ENCODE data around the gene SLC13A4.
"Not testable (repeated sequence)": the region's sequence is repeated elsewhere in the genome, so short reads cannot be mapped to it uniquely, and the experiment has no call there.

SLC13A4 gene

DNA sequence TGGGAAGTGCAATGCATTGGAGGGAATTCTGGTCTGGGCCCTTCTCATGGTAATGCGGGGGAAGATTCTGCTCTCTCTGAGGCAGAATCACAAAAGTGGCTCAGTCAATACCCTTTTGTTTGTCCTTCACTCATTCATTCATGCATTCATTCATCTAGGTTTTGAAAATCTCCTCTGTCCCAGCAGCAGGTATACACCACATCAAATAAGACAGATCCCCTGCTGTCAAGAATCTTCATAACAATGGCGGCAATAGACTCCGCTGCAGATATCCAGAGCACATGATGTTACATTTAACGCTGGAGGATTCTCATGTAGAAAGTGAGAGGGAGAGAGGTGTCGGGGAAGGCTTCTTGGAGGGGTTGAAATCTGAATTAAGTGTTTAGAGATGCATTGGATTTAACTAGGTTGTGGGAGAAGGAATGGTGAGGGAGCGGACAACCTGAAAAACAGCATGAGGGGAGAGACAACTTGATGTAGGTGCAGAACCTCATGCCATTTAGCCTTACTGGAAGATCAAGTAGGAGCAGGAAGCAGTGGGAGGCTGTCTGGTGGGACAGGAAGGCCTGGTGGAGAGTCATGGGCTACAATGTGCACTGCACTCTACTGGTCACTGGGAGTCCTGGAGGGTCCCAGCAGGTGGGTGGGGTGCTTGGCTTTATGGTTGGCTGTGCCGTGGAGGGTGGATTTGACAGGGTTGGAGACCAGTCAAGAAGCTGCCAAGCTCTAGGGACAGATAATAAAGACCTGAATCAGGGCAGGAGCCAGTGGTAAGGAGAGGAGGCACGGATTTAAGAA lies 25.8 kb upstream of the SLC13A4 start:
- DNase-seq (ENCODE audit: low read depth in 2 of 2): no peak

DNA sequence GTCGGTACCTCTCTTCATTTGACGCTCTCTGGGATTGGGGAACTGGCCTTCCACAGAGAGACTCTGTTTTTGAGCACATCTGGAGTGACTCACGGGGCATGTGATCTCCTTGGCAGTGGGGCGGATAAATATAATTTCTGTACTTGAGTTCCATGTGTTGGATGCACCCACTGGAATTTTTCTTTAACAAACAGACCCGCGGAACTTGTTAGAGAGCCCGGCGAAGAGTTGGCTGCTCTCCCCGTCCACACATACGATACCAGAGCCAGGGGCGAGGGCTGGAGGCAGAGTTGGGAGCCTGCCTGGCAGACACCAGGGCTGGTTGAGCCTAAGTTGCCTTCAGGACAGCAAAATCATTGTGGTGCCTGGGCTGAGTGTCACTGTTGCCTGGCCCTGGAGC lies 20.8 kb upstream of the SLC13A4 start, which contains the start of gene FAM180A:
FAM180A (minus strand) TSS at position 44 of the 400 bp plus-strand sequence. CDS start 233 bp downstream, outside the sequence.
- no peak for DNase-seq (ENCODE audit: low read depth in 2 of 2)

DNA sequence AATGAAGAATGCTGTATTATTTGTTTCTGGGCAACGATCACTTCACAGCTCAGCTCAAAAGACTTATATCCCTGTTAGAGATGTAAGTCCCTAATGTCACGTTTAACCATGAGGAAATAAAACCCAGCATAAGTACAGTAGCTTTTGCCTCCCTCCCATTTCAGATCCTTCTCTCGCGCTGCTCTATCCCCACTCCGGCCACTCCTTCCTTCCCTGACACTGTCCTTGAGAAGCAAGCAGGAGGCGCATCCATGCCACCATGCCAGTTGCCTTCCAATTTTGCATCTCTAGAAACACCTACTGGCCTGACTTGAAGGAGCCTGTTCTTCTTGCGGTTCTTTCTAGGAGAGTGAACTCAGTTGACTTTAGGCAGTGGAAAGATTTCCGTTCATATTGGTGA lies 19.4 kb upstream of the SLC13A4 start:
- DNase-seq (ENCODE audit: low read depth in 2 of 2): no peak

DNA sequence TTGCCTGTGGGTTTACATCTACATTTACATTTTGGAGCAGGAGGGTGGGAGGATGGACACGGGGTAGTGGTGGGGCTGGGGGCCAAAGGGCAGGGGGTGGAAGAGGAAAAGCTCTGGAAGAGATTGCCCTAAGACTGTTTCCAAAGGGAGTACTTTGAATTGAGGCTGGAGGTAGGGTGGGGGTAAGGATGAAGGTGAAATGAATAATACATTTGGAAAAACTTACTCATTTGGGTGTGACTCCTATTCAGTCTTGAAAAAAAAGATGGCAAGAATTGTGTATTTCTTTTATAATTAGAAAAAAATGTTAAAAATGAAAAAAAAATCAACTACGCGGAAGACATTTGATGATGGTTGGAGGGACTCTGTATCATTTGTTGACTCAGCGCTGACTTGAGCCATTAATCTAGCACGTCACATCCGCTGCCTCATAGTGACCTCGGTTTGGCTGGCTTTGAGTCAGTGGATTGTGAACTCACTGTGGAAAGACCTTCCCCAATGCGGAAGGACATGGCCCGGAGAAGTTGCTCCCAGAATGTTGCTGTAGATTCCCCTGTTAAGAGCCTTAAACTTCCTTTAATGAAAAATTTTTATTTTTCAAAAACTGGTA lies 17.8 kb upstream of the SLC13A4 start:
- DNase-seq (ENCODE audit: low read depth in 2 of 2): no peak

DNA sequence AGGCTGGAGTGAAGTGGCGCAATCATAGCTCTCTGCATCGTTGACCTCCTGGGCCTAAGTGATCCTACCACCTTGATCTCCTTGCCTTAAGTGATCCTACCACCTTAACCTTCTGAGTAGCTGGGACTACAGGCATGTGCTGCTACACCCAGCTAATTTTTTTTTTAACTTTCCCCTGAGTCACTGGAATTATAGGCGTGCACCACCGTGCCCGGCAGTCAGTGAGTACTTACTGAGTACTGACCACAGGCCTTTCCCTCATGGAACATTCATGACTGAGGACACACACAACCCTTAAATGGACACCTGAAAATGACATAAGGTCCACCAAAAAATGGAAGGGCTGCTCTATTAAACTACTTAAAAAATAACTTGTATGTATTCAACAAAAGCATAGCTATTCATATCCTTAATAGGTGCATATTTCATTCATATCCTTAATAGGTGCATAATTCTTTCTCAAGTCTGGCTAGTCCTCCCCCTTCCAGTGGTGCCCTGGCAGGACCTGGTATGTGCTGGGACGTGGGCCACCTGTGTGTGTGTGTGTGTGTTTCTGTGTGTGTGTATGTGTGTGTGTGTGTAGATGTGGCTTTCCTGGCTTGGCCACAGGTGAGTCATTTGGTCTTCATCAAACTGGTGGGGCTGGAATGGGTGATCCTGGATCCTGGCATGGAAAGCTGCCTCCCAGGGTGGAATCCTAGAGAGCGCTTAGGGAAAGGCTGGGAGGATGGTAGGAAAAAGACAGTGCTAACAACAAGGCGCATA lies 17.1 kb upstream of the SLC13A4 start:
- no peak for DNase-seq (ENCODE audit: low read depth in 2 of 2)

DNA sequence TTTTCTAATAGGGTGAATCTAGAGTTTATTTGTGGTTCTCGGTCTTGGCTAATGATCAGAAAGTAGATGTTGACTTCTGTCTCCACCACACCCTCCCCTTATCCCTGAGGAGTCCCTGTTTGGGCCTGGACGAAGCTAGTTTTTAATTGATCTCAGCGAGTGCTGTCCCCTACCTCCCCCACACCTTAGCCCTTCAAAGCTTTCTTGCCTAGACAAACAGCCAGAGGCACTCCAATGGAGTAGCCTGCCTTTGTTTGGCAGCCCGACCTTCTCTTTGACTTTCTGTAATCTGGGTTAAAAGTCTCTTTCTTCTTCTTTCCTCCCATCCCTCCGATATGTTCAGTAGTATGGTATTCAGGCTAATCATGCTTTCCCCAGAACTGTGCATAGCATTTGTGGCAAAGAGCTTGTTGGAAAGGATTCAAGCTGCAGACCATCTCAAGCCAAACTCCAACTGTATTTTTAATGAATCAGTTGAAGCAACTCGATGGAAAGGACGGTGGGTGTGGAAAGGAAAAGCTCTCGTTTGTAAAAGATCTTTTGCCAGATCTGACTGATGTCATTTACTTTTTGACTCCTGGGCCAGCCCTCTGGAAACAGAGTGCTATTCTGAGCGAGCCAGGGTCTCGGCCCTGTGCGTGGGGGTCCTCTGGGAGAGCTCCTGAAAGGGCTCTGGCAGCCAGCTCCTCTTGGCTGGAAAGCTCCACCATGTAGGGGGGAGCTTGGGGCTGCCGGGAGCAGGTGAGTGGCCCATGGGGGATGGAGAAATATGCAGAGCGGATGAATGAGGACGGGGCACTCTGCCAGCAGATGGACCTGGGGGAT lies 16.1 kb upstream of the SLC13A4 start:
- DNase-seq (ENCODE audit: low read depth in 2 of 2): no peak

DNA sequence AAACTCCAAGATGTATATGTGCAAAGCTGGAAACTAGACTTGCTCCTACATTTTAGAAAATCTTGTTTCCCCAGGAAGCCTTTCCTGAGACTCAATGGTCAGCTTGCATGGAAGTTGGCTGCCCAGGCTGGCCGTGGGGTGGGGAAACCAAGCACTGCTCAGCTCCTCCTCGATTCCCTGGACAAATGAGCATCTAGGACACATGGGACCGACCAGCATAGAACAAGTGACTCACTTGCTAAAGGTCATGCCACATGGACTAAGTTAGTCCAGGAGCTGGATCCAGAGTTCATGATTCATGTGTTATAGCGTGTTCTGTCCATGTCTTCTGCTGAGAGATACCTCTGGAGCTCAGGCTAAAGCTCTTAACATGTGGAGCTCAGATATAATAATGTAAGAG lies 14.4 kb upstream of the SLC13A4 start:
- no peak for DNase-seq (ENCODE audit: low read depth in 2 of 2)

DNA sequence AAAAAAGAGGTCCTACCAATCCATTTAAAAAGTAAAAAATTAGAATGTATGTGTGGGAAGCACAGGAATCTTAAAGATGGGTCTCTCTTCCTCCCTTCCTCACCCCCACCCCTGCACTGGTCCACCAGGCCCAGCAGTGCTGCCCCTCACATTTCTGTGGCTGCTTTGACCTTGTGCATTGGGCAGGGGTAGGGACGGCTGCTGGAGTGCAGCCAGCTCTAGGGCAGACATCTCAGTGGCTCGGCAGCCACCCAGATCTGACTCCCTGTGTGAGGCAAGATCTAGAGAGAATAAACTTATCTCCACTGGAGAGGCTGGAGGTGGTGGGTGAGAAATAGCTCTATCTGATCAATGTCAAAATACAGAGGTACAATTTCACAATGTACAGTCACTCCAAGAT lies 13.9 kb upstream of the SLC13A4 start:
- DNase-seq (ENCODE audit: low read depth in 2 of 2): no peak

DNA sequence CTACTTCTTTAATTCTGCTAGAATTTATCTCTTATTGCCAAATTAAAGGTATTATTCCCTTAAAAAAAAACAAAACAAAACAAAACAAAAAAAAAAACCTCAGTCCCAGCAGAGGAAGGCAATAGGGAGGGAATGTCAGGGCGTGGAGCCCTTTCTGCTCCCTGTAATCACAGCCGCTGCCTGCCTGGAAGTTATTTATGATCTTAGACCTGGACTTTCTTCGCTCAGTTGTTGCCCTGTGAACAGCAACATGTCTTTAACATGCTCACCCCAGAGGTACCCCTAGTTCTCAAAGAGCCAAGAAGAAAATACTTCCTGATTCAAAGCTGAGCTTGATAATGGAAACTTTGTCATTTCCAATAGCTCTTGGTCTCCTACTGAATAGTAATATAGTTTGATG lies 12.9 kb upstream of the SLC13A4 start:
- DNase-seq (ENCODE audit: low read depth in 2 of 2): no peak

DNA sequence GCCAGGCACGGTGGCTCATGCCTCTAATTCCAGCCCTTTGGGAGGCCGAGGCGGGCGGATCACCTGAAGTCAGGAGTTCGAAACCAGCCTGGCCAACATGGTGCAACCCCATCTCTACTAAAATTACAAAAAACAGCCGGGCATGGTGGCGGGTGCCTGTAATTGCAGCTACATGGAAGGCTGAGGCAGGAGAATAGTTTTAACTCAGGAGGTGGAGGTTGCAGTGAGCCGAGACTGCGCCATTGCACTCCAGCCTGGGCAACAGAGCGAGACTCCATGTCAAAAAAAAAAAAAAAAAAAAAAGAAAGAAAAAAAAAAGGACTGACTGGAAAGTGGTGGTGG lies 9.3 kb upstream of the SLC13A4 start:
- not testable (repeated sequence) for DNase-seq (ENCODE audit: low read depth in 2 of 2)

DNA sequence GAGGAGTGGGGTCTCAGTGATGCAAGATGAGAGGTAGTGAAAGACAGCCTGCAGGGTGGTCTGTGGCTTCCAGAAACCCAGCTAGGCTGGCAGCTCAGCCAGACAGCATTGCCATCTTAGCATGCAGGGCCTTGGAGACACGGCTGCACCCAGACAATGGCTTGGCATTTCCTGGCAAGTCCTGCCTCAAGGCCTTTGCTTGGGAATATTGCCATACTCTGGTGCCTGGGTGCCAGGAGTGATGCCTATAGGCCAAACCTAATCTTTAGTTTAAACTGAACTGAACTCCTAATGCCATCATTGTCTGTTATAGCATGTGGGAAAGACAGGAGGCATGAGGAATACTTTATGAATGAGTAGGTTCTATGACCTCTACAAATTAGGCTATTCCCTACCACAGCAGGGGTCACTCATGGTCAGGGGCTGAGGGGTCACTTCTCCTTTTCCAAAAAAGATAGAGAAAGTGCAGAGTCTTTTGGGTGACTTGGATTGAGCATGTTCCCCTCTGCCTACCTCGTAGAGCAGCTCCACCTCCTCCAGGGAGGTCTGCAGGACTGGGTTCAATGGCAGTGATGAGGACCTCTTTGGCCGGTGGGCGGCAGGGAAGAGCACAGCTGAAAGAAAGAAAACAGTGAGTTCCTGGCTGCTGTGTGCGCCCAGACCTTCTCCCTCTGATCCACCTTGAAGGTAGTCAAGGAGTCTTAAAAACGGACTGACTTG lies 8.8 kb upstream of the SLC13A4 start:
- DNase-seq (ENCODE audit: low read depth in 2 of 2): no peak

DNA sequence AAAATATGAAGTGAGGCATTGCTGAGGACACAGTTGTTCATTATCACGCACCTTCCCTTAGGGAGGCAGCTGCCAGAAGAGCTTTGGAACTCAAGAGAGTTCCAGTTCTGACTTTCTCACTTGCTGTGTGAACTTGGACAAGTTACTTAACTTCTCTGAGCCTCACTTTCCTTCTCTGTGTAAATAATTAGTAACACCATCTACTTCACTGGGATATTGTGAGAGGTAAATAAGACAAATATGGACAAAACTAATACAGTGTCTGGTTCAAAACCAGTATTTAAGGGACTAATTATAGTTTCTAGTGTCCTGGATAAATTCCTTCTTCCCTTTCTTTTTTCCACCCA lies 6.3 kb upstream of the SLC13A4 start:
- DNase-seq (ENCODE audit: low read depth in 2 of 2): no peak

DNA sequence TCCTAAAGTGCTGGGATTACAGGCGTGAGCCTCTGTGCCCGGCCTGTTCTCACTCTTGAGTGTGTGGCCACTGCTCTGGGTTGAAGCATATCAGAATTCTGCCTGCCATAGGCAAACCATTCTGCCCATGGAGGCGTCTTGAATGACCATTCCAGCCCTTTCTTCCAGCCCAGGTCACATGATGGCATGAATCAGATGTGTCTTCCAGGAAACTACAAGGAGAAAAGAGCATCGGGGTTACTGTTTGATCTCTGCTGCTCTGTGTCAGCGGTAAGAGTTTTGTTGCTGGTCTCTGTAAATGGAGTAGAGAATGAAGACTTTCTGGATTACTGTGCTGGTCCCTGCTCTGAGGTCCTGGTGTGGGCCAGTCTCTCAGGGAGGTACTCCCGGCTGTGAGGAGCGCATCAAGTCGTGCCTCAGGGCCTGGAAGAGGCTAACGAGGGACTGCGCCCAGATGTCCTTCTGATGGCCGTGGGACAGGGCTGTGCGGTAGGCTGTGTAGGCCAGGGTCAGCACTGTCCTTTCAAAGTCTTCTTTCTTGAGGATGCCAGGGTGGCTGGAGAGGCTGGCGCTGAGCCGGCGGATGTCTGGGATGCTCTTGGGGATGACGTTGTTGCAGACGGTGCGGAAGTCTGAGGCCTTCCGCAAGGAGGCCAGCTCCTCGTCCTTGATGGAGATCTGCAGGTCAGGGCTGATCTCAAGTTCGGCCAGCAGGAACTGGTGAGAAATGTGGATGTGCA lies 5.8 kb upstream of the SLC13A4 start:
- DNase-seq (ENCODE audit: low read depth in 2 of 2): no peak

DNA sequence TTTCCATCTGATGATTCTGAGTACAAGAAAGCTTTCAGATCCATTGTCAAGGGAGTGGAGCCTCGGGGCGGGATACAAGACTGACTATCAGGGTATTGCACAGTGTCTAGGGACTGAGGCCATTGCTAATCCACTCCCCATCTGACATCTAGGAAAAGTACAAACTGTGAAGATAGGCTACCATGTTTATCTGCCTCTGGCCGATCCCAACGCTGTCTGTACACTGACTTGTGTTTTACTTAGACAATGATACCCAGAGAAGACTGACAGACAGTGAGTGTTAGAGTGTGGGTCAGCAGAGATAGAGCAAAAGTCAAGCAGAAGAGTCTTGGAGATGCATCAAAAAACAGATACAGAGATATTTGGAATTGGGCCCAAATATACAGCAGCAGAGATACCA lies 3.1 kb upstream of the SLC13A4 start:
- DNase-seq (ENCODE audit: low read depth in 2 of 2): no peak

DNA sequence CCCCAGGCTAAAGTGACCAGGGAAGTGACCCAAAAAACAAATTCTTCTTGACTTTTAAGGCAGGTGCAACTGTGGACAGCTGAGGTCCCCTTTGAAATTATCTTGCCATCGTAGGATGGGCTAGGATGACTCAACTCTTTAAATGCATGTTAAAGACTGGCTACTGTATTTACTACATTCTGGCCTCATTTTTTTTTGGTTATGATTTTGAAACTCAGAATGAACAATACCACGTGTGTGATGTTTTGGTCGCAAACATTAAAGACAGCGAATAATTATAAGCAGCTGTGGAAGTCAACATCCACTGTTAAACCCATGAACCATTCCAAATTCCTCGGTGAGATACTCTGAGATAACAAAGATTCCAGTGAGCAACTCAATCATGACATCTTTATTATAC lies 1.2 kb upstream of the SLC13A4 start:
- DNase-seq (ENCODE audit: low read depth in 2 of 2): no peak

DNA sequence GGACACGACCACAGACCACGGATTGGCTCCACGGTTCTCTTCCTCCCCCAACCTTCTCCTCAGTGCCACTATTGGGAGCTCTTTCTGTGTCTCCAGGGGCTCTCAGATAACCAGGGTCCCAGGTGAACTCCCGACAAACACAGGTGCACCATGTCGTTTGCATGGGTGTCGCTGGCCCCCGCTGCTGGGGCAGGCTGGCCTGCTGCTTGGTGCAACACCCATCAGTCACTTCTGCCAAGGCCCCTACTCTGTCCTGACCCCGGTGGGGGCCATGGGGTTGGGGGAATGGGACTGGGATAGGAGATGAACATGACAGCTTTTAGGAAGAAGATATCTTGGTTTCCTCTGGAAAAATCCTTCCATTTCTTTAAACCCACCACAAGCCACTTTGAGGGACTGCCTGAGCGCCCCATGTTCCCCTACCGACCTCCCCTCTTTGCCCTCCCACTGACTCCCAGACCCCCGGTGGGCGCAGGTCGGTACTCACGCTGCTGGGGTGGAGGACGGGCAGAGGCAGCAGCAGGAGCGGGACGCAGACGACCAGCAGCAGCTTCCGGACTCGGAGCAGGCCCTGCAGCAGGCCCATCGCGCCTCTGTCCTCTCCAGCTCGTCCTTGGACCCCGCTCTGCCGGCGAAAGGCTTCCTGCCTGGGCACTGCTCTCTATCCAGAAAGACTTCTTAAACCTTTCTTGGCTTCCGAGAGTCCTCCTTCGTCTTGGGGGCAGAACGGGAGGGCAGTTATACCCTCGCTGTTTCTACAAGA lies 894 bp downstream of the SLC13A4 start:
- no peak for DNase-seq (ENCODE audit: low read depth in 2 of 2)

DNA sequence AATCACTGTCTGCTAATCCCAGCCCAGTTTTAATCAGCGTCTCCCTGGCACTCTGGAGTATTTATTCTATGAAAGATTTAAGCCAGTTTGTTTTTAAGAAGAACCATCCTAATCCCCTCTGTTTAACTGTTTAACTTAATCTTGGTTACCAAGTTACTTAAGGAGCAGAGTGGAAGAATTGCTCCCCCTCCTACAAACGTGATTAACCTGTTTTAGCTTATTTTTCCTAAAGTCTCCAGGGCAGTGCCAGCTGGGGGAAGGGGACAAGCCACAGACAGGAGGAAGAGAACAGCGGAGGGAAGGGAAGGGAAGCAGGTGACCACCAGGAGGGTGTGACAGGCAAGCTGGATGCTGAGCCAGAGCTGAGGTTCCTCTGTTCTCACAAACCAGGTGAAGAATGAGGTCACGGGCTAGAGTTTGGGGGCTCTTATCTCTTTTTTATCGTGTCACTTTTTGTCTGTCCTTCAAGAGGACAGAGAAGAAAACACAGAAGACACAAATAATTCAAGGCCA lies 1.7 kb downstream of the SLC13A4 start:
- DNase-seq (ENCODE audit: low read depth in 2 of 2): no peak

DNA sequence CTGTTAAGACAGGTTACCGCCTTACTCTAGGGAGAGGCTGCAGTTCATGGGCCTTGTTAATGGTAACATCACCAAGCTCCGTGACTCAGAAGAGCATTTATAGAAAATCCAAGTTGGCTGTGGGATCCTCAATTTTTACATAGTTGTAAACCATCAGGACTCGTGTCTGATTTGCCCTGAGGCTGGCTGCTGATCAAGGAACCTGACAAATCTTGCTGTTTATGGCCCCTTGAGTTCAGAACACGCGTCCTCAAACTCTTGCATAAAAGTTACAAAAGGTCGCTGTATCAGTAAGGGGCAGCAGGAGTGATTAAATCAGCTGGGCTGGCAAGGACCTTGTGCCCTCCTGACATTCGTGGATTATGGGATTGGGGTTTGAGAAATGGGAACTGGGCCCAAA lies 4.6 kb downstream of the SLC13A4 start:
- DNase-seq (ENCODE audit: low read depth in 2 of 2): no peak

DNA sequence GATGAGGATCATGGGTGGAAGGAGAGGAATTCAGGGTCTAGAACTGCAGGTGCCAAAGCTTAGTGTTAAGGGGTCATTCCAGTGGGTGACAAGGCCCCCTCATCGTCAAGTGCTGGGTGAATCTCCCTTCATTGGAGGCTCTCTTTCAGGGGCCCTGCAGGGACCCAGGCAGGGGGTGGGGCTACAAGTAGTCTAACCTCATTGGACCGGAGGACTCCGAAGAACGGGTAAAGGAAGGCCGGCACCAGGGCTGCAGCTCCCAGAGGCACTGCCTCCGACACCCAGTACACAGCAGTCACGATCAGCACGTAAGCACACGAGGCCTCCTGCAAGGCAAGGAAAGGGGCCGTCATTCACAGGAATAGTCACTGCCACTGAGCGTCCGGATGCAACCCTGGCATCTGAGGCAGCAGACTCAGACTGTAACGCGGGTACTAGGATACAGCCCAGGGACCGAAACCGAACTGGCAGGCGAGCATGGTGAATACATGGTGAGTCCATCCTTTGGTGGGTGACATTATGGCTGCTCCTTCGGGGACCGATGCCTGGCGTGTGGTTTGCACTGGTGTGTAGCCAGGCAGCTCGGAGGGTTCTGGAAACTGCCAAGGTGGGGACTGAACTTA lies 6.7 kb downstream of the SLC13A4 start:
- DNase-seq (ENCODE audit: low read depth in 2 of 2): no peak

Measured in stimulated activated CD8-positive, alpha-beta memory T cell treated with anti-CD3 and anti-CD28 coated beads, Interleukin-2, amount 100 ng/mL, for 1 hour (primary cell).